Loucy (cell line): Measurements from ENCODE around the gene NUP214.

ENCODE experiments used
- CTCF ChIP-seq: fragments of 200-600 bp; sonication (generic); conservative IDR thresholded peaks from 2 replicates; pipeline ENCODE4 v1.5.1; 2014; ENCODE audit warnings: mild to moderate bottlenecking, antibody characterized with exemption, low read length
- EZH2phosphoT487 ChIP-seq: fragments of 200-600 bp; IDR thresholded peaks from 2 replicates; pipeline ENCODE4 v1.6.1; 2018; ENCODE audit warnings: antibody characterized with exemption, mild to moderate bottlenecking, moderate library complexity, borderline replicate concordance

- TF ChIP-seq CTCF = no peak
- no peak for TF ChIP-seq EZH2phosphoT487
These were observed 81.1 kb downstream of the NUP214 start for GRCh38 chr9:131206495-131206894.
